Measurements from ENCODE around the gene RFX4.

RFX4 gene

DNA sequence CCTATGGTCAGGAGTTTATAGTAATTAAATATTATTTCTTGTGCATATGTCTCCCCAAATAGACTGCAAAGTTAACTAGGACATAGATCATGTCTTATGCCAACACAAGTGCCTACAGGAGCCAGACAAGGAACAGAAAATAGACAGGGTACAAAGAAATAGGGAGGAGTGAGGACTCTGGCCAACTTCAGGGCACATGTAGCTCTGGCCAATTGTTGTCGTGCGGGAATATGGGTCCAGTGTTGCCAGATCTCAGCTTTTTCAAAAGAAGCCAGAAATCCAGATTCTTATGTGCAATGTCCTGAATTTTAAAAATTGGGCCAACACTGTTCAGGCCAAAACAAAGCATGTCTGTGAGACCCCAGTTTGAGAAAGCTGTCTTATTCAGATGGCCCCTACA lies 68.7 kb downstream of the RFX4 start:
- TF ChIP-seq, protein P1, sequence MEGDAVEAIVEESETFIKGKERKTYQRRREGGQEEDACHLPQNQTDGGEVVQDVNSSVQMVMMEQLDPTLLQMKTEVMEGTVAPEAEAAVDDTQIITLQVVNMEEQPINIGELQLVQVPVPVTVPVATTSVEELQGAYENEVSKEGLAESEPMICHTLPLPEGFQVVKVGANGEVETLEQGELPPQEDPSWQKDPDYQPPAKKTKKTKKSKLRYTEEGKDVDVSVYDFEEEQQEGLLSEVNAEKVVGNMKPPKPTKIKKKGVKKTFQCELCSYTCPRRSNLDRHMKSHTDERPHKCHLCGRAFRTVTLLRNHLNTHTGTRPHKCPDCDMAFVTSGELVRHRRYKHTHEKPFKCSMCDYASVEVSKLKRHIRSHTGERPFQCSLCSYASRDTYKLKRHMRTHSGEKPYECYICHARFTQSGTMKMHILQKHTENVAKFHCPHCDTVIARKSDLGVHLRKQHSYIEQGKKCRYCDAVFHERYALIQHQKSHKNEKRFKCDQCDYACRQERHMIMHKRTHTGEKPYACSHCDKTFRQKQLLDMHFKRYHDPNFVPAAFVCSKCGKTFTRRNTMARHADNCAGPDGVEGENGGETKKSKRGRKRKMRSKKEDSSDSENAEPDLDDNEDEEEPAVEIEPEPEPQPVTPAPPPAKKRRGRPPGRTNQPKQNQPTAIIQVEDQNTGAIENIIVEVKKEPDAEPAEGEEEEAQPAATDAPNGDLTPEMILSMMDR (IDR thresholded peaks at IDR 0.05; ENCODE audit: borderline replicate concordance, control extremely low read depth, extremely low read depth, insufficient read depth, missing control alignments) = no peak
- in situ Hi-C loops (cut with MboI; ENCODE audit: low sequenced_read_pairs, unreplicated experiment) = no loop called here
- DNase-seq (ENCODE audit: low spot score) = no peak

DNA sequence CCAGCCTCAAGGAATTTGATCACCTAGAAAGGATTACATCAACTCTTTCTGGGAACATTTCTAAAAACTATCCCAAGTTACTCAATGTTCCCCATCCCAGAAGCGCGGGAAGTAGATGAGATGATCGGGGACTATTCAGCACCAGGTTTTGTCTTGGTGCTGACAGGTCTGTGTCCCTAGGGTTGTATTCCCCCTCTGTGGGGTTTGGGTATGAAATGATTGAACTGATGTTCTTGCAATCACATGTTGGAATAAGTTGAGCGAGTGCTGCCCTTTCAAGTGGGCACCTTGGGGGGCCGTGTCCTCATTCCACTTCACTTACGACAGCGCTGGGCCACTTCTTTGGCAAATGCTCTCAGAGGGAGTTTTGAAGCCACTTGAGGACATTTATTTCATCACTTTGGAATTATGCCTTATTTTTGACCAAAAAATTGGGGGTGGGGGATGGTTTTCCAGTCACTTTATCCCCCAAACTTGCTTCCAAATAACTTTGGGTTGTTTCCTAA lies 69.8 kb downstream of the RFX4 start:
- TF ChIP-seq, protein P1 (IDR thresholded peaks at IDR 0.05; ENCODE audit: borderline replicate concordance, control extremely low read depth, extremely low read depth, insufficient read depth, missing control alignments) = no peak
- in situ Hi-C loops (cut with MboI; ENCODE audit: low sequenced_read_pairs, unreplicated experiment) = no loop called here
- no peak for DNase-seq (ENCODE audit: low spot score)

DNA sequence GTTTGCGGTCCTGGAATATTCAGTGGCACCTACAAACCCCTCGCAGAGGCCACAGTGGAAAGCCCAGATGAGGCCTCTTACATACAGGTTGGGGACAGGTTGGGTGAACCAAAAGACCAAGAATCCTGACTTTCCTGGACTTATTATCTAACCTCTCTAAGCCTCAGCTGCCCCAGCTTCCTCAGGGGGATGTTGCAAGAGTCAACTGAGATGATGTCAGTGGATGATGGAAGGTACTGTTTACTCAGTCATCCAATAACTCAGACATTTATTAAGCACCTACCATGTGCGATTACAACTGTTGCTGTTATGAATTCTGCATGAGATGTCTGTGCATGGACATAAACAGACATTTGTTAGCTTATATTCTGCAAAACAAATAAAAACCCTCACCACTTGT lies 72.8 kb downstream of the RFX4 start:
- TF ChIP-seq, protein P1 (IDR thresholded peaks at IDR 0.05; ENCODE audit: borderline replicate concordance, control extremely low read depth, extremely low read depth, insufficient read depth, missing control alignments) = no peak
- in situ Hi-C loops (cut with MboI; ENCODE audit: low sequenced_read_pairs, unreplicated experiment) = no loop called here
- no peak for DNase-seq (ENCODE audit: low spot score)

DNA sequence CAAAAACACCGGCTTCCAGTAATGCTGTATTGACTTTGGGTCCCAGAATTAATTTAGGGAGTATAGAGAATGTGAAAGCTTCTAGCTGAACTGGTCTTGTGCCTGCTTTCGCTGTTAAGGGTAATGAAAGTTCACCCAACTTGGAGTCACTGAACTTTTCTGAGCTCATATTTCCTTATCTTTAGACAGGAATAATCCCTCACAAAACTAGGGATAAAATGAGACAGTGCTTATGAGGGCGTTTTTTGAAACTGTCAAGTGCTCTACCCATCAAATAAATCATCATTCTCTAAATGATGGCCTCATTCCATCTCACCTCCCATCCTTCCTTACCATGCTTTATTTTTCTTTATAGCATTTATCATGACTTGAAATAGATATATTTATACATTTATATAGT lies 74.7 kb downstream of the RFX4 start:
- TF ChIP-seq, protein P1 (IDR thresholded peaks at IDR 0.05; ENCODE audit: borderline replicate concordance, control extremely low read depth, extremely low read depth, insufficient read depth, missing control alignments) = no peak
- in situ Hi-C loops (cut with MboI; ENCODE audit: low sequenced_read_pairs, unreplicated experiment) = no loop called here
- DNase-seq (ENCODE audit: low spot score) = no peak

DNA sequence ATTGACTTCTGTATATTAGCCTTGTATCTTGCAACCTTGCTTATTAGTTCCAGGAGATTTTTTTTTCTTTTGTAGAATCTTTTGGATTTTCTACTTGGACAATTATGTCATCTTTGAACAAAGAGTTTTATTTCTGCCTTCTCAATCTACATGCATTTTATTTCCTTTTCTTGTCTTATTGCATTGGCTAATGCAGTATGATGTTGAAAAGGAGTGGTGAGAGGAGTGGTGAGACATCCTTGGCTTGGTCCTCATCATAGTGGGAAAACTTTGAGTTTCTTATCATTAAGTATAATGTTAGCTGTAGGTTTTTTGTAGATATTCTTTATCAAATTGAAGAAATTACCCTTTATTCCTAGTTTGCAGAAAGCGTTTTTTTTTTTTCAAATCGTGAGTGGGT lies 80.6 kb downstream of the RFX4 start:
- TF ChIP-seq, protein P1 (IDR thresholded peaks at IDR 0.05; ENCODE audit: borderline replicate concordance, control extremely low read depth, extremely low read depth, insufficient read depth, missing control alignments) = no peak
- in situ Hi-C loops (cut with MboI; ENCODE audit: low sequenced_read_pairs, unreplicated experiment) = no loop called here
- no peak for DNase-seq (ENCODE audit: low spot score)

DNA sequence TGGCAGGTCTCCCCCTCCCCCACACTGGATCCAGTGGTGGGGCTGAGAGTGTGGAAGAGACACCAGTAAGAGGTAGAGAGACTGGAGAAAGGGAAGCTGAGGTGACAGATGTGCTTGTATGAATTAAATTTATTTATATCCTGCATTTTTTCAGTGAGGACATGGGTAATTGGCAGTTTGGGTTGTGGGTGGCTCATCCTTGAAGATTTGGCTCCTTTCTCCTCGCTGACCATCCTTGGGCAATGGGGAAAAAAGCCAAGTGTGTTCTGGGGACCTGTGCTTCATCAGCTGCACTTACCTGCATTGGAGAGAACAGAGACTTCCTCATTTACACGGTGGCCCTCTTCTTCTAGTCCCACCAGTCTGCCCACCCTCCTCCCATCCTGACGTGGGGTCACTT lies 86.4 kb downstream of the RFX4 start:
- TF ChIP-seq, protein P1 (IDR thresholded peaks at IDR 0.05; ENCODE audit: borderline replicate concordance, control extremely low read depth, extremely low read depth, insufficient read depth, missing control alignments) = no peak
- in situ Hi-C loops (cut with MboI; ENCODE audit: low sequenced_read_pairs, unreplicated experiment) = no loop called here
- no peak for DNase-seq (ENCODE audit: low spot score)

DNA sequence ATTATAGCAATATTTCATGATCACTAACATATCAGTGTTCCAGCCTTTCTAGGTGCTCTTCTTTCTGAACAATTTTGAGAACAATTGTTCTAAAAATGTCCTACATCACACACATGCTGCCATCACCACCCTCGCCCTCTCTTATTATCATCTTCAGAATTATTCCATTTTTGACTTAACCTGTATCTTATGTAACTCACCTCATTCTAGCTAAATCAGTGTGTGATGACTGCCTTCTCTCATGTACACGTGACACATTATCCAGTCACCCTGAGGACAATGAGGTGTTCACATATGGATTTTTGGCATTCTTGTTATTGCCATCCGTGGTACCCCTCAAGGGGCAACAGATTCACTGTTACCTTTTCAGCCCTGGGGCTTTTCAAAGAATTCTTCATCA lies 87.3 kb downstream of the RFX4 start:
- TF ChIP-seq, protein P1 (IDR thresholded peaks at IDR 0.05; ENCODE audit: borderline replicate concordance, control extremely low read depth, extremely low read depth, insufficient read depth, missing control alignments) = no peak
- DNase-seq (ENCODE audit: low spot score) = no peak
- in situ Hi-C loops (cut with MboI; ENCODE audit: low sequenced_read_pairs, unreplicated experiment) = no loop called here
